ENCODE data around the gene ABLIM3. TPM values are rescaled to one million over a fixed set of nuclear protein-coding genes. Genes with fewer than 3 reads are reported as not detected.

The ABLIM3 gene
- total RNA-seq, 4 donors from 2014 or later = 14.8 to 50.7 (median 25.4) TPM

GRCh38 chr5:149140197-149141002, 893 bp upstream of the ABLIM3 start:
- no peaks in the 10 kb centered on the region for H3K27me3 ChIP-seq
- H3K4me3 ChIP-seq = no peak overlapping the region
- H3K9me3 ChIP-seq = no peaks in the 10 kb centered on the region
- H3K36me3 ChIP-seq = no peaks in the 10 kb centered on the region
- ATAC-seq = no peak
- 88 to 93% methylated on average over 5 to 11 of the region's 11 CpGs for WGBS, 2 donors (ENCODE audit: low coverage in 1 of 2)
- TF ChIP-seq POLR2AphosphoS5 (IDR thresholded peaks at IDR 0.05) (no peak), POLR2A (IDR thresholded peaks at IDR 0.05) (no peak), CTCF (IDR thresholded peaks at IDR 0.05) (no peak), EP300 (IDR thresholded peaks at IDR 0.05) (no peak)
- peaks cover 0 to 41% (median 20%) of the 10 kb centered on the region in 3 donors for H3K4me1 ChIP-seq
- H3K27ac ChIP-seq = peak overlapping the region in 1 of 4 donors; percentile 89

GRCh38 chr5:149141957-149142851, 911 bp downstream of the ABLIM3 start:
- ATAC-seq = peak; percentile 67
- H3K4me1 ChIP-seq = peaks cover 0 to 41% (median 20%) of the 10 kb centered on the region in 3 donors
- TF ChIP-seq POLR2A (IDR thresholded peaks at IDR 0.05) (peak in 1 of 2 donors; percentile 4), EP300 (IDR thresholded peaks at IDR 0.05) (no peak)
- H3K4me3 ChIP-seq = peak overlapping the region; percentile 46 to 78
- 40 to 61% methylated on average over 3 to 7 of the region's 20 CpGs for WGBS, 2 donors (ENCODE audit: low coverage in 1 of 2)
- no peaks in the 10 kb centered on the region for H3K27me3 ChIP-seq
- no peaks in the 10 kb centered on the region for H3K36me3 ChIP-seq
- H3K9me3 ChIP-seq = no peaks in the 10 kb centered on the region
- peak overlapping the region; percentile 21 to 89 (median 82) for H3K27ac ChIP-seq

GRCh38 chr5:149143470-149143869, 2.2 kb downstream of the ABLIM3 start:
- H3K36me3 ChIP-seq = no peaks in the 10 kb centered on the region
- WGBS, 2 donors (ENCODE audit: low coverage in 1 of 2) = 4 to 8% methylated on average over 2 of the region's 2 CpGs
- no peaks in the 10 kb centered on the region for H3K27me3 ChIP-seq
- no peaks in the 10 kb centered on the region for H3K9me3 ChIP-seq
- no peak for TF ChIP-seq POLR2A (IDR thresholded peaks at IDR 0.05)
- no peak for TF ChIP-seq CTCF (IDR thresholded peaks at IDR 0.05)
- no peak for TF ChIP-seq POLR2AphosphoS5 (IDR thresholded peaks at IDR 0.05)
- no peak for TF ChIP-seq EP300 (IDR thresholded peaks at IDR 0.05)
- ATAC-seq = peak; percentile 58
- H3K4me1 ChIP-seq = peaks cover 0 to 41% (median 20%) of the 10 kb centered on the region in 3 donors
- peak overlapping the region; percentile 9 to 89 (median 72) for H3K27ac ChIP-seq
- H3K4me3 ChIP-seq = peak overlapping the region in 1 of 2 donors; percentile 78

GRCh38 chr5:149144637-149145036, 3.3 kb downstream of the ABLIM3 start:
- no peaks in the 10 kb centered on the region for H3K36me3 ChIP-seq
- H3K9me3 ChIP-seq = no peaks in the 10 kb centered on the region
- TF ChIP-seq EP300 (IDR thresholded peaks at IDR 0.05) (no peak), POLR2A (IDR thresholded peaks at IDR 0.05) (no peak), POLR2AphosphoS5 (IDR thresholded peaks at IDR 0.05) (no peak), CTCF (IDR thresholded peaks at IDR 0.05) (no peak)
- ATAC-seq = no peak
- 43 to 67% methylated on average over 1 of the region's 1 CpG for WGBS, 2 donors (ENCODE audit: low coverage in 1 of 2)
- peak overlapping the region in 1 of 2 donors; percentile 78 for H3K4me3 ChIP-seq
- H3K27me3 ChIP-seq = no peaks in the 10 kb centered on the region
- H3K27ac ChIP-seq = peak overlapping the region in 3 of 4 donors; percentile 68 to 89 (median 78)
- H3K4me1 ChIP-seq = peaks cover 0 to 44% (median 21%) of the 10 kb centered on the region in 3 donors

GRCh38 chr5:149145138-149145537, 3.8 kb downstream of the ABLIM3 start:
- ATAC-seq = no peak
- H3K9me3 ChIP-seq = no peaks in the 10 kb centered on the region
- no peaks in the 10 kb centered on the region for H3K36me3 ChIP-seq
- TF ChIP-seq POLR2AphosphoS5 (IDR thresholded peaks at IDR 0.05) (no peak), EP300 (IDR thresholded peaks at IDR 0.05) (no peak), POLR2A (IDR thresholded peaks at IDR 0.05) (no peak), CTCF (IDR thresholded peaks at IDR 0.05) (no peak)
- H3K4me3 ChIP-seq = no peak overlapping the region
- peaks cover 0 to 49% (median 24%) of the 10 kb centered on the region in 3 donors for H3K4me1 ChIP-seq
- H3K27me3 ChIP-seq = no peaks in the 10 kb centered on the region
- H3K27ac ChIP-seq = no peak overlapping the region
- 90 to 94% methylated on average over 1 of the region's 1 CpG for WGBS, 2 donors (ENCODE audit: low coverage in 1 of 2)

Data from gastroesophageal sphincter (tissue), 4 donors.